Kidney capillary endothelial cell (primary cell): ENCODE data around the gene CEP112.

ENCODE experiments used
- DNase-seq: peaks from one replicate; pipeline ENCODE4 v3.0.0-alpha.2; 2018; ENCODE audit warnings: low spot score

The CEP112 gene

GRCh38 chr17:65930140-65930730 lies 261.7 kb downstream of the CEP112 start:
- DNase-seq, result no peak

- DNase-seq, result no peak
These were observed 265.3 kb downstream of the CEP112 start for GRCh38 chr17:65926599-65926998.

GRCh38 chr17:65925606-65926307 lies 266.2 kb downstream of the CEP112 start:
- no peak for DNase-seq

GRCh38 chr17:65920996-65921395 lies 270.9 kb downstream of the CEP112 start:
- DNase-seq, result no peak

- peak; percentile 17 for DNase-seq
These were observed 273.0 kb downstream of the CEP112 start for GRCh38 chr17:65918916-65919315.

GRCh38 chr17:65918500-65918899 lies 273.4 kb downstream of the CEP112 start:
- peak; percentile 32 for DNase-seq

GRCh38 chr17:65917560-65917959 lies 274.4 kb downstream of the CEP112 start:
- no peak for DNase-seq

GRCh38 chr17:65916425-65916824 lies 275.5 kb downstream of the CEP112 start:
- no peak for DNase-seq

GRCh38 chr17:65914784-65915342 lies 277.1 kb downstream of the CEP112 start:
- DNase-seq, result peak; percentile 36

- no peak for DNase-seq
These were observed 278.5 kb downstream of the CEP112 start for GRCh38 chr17:65913326-65913850.

- no peak for DNase-seq
These were observed 281.1 kb downstream of the CEP112 start for GRCh38 chr17:65910836-65911235.

GRCh38 chr17:65902831-65903522 lies 289.0 kb downstream of the CEP112 start:
- DNase-seq, result no peak

- no peak for DNase-seq
These were observed 289.8 kb downstream of the CEP112 start for GRCh38 chr17:65902155-65902554.

- DNase-seq, result no peak
These were observed 290.5 kb downstream of the CEP112 start for GRCh38 chr17:65901394-65901793.

- no peak for DNase-seq
These were observed 291.7 kb downstream of the CEP112 start for GRCh38 chr17:65900216-65900615.

GRCh38 chr17:65898651-65899050 lies 293.3 kb downstream of the CEP112 start:
- DNase-seq, result no peak

GRCh38 chr17:65896889-65897288 lies 295.0 kb downstream of the CEP112 start:
- no peak for DNase-seq

- DNase-seq, result no peak
These were observed 296.0 kb downstream of the CEP112 start for GRCh38 chr17:65895969-65896368.

GRCh38 chr17:65893692-65894279 lies 298.1 kb downstream of the CEP112 start:
- no peak for DNase-seq

GRCh38 chr17:65892912-65893377 lies 299.0 kb downstream of the CEP112 start:
- no peak for DNase-seq

GRCh38 chr17:65891231-65891735 lies 300.6 kb downstream of the CEP112 start:
- no peak for DNase-seq

- DNase-seq, result no peak
These were observed 303.3 kb downstream of the CEP112 start for GRCh38 chr17:65888649-65889048.
